ENCODE measurements around the gene BEND3. TPM values are rescaled to one million over a fixed set of nuclear protein-coding genes. Genes with fewer than 3 reads are reported as not detected.

BEND3 gene
- total RNA-seq, 1 donor from 2014 or later: 4.4 TPM

DNA sequence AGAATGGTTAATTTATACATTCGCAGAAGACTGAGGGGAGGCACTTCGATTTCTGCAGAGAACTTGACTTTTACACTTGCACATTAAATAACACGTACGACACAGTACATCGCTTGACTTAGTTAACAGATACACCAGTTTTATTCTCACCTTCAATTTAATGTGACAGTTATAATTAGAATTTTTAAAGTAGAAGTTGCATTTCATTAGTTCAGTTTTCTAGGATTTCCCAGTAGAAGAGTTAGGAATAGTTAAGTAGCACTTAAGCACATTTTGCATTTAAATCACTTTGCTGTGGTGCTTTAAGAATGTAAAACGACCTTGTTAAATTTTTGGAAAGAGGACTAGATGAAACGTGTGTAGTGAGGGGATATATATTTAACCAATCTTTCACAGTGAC is 1.6 kb upstream of the BEND3 start:
- Histone ChIP-seq H3K27me3 (ENCODE audit: insufficient read depth, low read length) (peaks cover 10% of the 10 kb centered on the region), H3K9me3 (ENCODE audit: insufficient read depth, low read depth, low read length) (no peaks in the 10 kb centered on the region), H3K4me3 (ENCODE audit: insufficient read depth, low read depth, low read length) (no peak overlapping the region), H3K36me3 (ENCODE audit: insufficient read depth, low read length) (no peaks in the 10 kb centered on the region), H3K79me2 (ENCODE audit: insufficient read depth, low read length) (no peaks in the 10 kb centered on the region), H4K20me1 (ENCODE audit: insufficient read depth, low read length) (peaks cover 11% of the 10 kb centered on the region), H3K4me2 (ENCODE audit: low read length) (peak overlapping the region; percentile 86), H3K4me1 (ENCODE audit: insufficient read depth, low read length) (peaks cover 10% of the 10 kb centered on the region), H2AFZ (ENCODE audit: low read depth, low read length) (no peak overlapping the region), H3K27ac (ENCODE audit: low read depth, low read length) (no peak overlapping the region), H3K9ac (ENCODE audit: low read length) (no peak overlapping the region)
- TF ChIP-seq, protein P1, sequence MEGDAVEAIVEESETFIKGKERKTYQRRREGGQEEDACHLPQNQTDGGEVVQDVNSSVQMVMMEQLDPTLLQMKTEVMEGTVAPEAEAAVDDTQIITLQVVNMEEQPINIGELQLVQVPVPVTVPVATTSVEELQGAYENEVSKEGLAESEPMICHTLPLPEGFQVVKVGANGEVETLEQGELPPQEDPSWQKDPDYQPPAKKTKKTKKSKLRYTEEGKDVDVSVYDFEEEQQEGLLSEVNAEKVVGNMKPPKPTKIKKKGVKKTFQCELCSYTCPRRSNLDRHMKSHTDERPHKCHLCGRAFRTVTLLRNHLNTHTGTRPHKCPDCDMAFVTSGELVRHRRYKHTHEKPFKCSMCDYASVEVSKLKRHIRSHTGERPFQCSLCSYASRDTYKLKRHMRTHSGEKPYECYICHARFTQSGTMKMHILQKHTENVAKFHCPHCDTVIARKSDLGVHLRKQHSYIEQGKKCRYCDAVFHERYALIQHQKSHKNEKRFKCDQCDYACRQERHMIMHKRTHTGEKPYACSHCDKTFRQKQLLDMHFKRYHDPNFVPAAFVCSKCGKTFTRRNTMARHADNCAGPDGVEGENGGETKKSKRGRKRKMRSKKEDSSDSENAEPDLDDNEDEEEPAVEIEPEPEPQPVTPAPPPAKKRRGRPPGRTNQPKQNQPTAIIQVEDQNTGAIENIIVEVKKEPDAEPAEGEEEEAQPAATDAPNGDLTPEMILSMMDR (IDR thresholded peaks at IDR 0.05; ENCODE audit: insufficient read depth, low read depth, low read length): no peak
- TF ChIP-seq EZH2 (IDR thresholded peaks at IDR 0.05; ENCODE audit: insufficient read depth, low read length): no peak
- no peaks in the 10 kb centered on the region for H3K9me3 Mint-ChIP-seq (ENCODE audit: unreplicated experiment)
- FAIRE-seq (no peak), DNase-seq (ENCODE audit: low read depth) (no peak)
- H3K4me3 Mint-ChIP-seq (ENCODE audit: unreplicated experiment): peak overlapping the region; percentile 84
- H3K27ac Mint-ChIP-seq (ENCODE audit: unreplicated experiment): no peak overlapping the region
- peaks cover 2% of the 10 kb centered on the region for H3K4me1 Mint-ChIP-seq (ENCODE audit: low read depth, unreplicated experiment)
- H3K27me3 Mint-ChIP-seq (ENCODE audit: low read depth, unreplicated experiment): peaks cover 3% of the 10 kb centered on the region
- no peaks in the 10 kb centered on the region for H3K36me3 Mint-ChIP-seq (ENCODE audit: low read depth, unreplicated experiment)

DNA sequence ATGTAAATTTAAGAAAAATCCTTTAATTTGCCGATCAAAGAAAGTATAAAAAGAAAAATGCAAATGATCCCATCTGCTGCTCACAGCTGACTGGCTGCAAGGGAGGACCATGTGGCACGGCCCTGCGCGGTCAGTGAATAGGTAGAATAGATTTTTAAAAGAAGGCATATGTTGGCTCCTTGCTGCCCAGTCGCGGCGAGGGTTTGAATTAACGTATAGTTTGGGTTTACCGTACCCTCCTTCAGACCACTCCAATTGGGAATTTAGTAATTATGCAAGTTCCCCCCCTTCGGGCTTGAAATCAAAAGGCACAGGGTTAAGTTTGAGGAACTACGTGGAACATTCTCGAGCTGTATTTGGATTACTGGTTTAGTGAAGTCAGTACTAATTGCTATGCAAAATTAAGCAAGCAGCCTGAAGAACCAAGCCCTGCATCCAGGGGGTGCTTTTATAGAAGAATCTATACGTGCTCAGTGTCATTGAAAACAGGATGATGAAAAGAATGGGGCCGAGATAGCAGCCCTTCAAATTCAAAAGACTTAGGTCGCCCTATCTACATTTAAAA is 1.1 kb upstream of the BEND3 start:
- Histone ChIP-seq H3K27me3 (ENCODE audit: insufficient read depth, low read length) (peaks cover 10% of the 10 kb centered on the region), H3K4me2 (ENCODE audit: low read length) (peak overlapping the region; percentile 86), H3K36me3 (ENCODE audit: insufficient read depth, low read length) (no peaks in the 10 kb centered on the region), H2AFZ (ENCODE audit: low read depth, low read length) (peak overlapping the region; percentile 77), H3K79me2 (ENCODE audit: insufficient read depth, low read length) (no peaks in the 10 kb centered on the region), H3K4me3 (ENCODE audit: insufficient read depth, low read depth, low read length) (peak overlapping the region; percentile 76), H4K20me1 (ENCODE audit: insufficient read depth, low read length) (peaks cover 11% of the 10 kb centered on the region), H3K9ac (ENCODE audit: low read length) (peak overlapping the region; percentile 70), H3K4me1 (ENCODE audit: insufficient read depth, low read length) (peaks cover 10% of the 10 kb centered on the region), H3K27ac (ENCODE audit: low read depth, low read length) (no peak overlapping the region), H3K9me3 (ENCODE audit: insufficient read depth, low read depth, low read length) (no peaks in the 10 kb centered on the region)
- Mint-ChIP-seq H3K9me3 (ENCODE audit: unreplicated experiment) (no peaks in the 10 kb centered on the region), H3K4me1 (ENCODE audit: low read depth, unreplicated experiment) (peaks cover 2% of the 10 kb centered on the region), H3K4me3 (ENCODE audit: unreplicated experiment) (peak overlapping the region; percentile 84), H3K27me3 (ENCODE audit: low read depth, unreplicated experiment) (peaks cover 3% of the 10 kb centered on the region), H3K27ac (ENCODE audit: unreplicated experiment) (no peak overlapping the region), H3K36me3 (ENCODE audit: low read depth, unreplicated experiment) (no peaks in the 10 kb centered on the region)
- no peak for TF ChIP-seq EZH2 (IDR thresholded peaks at IDR 0.05; ENCODE audit: insufficient read depth, low read length)
- TF ChIP-seq, protein P1 (IDR thresholded peaks at IDR 0.05; ENCODE audit: insufficient read depth, low read depth, low read length): no peak
- FAIRE-seq (no peak), DNase-seq (ENCODE audit: low read depth) (no peak)

DNA sequence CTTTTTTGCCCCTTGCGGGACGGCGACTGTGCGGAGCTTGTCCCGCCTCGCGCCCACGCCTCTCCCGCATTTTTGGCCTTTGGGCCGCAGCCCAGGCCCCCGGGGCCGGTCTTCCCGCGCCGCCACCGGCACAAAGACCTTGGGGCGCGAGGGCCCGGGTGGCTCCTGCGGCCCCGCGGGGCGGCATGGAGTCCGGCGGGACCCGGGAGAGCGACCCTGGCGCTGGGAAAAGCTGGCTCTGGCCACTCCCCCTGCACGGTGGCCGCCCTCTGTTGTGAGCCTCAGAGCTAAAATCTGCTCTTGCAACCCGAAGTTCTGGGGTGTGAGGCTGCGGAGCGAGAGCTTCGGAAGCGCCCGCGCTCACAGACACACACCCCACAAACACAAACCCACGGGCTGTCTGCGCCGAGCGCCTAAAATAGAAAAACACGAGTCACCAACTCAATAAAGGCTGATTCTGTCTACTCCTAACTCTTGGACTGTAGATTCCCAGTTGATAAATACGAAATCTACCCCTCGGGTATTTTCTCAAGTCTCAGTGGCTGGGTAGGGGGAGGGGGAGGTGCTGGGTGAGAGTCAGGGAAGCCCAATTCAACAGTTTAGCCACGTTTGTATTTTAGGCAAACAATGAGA is 496 bp upstream of the BEND3 start:
- Histone ChIP-seq H4K20me1 (ENCODE audit: insufficient read depth, low read length) (peaks cover 11% of the 10 kb centered on the region), H3K27me3 (ENCODE audit: insufficient read depth, low read length) (peaks cover 10% of the 10 kb centered on the region), H3K27ac (ENCODE audit: low read depth, low read length) (no peak overlapping the region), H3K4me2 (ENCODE audit: low read length) (peak overlapping the region; percentile 86), H3K9ac (ENCODE audit: low read length) (peak overlapping the region; percentile 70), H2AFZ (ENCODE audit: low read depth, low read length) (peak overlapping the region; percentile 77), H3K4me3 (ENCODE audit: insufficient read depth, low read depth, low read length) (peak overlapping the region; percentile 76), H3K79me2 (ENCODE audit: insufficient read depth, low read length) (no peaks in the 10 kb centered on the region), H3K4me1 (ENCODE audit: insufficient read depth, low read length) (peaks cover 10% of the 10 kb centered on the region), H3K9me3 (ENCODE audit: insufficient read depth, low read depth, low read length) (no peaks in the 10 kb centered on the region), H3K36me3 (ENCODE audit: insufficient read depth, low read length) (no peaks in the 10 kb centered on the region)
- Mint-ChIP-seq H3K36me3 (ENCODE audit: low read depth, unreplicated experiment) (no peaks in the 10 kb centered on the region), H3K9me3 (ENCODE audit: unreplicated experiment) (no peaks in the 10 kb centered on the region), H3K4me1 (ENCODE audit: low read depth, unreplicated experiment) (peaks cover 2% of the 10 kb centered on the region), H3K27ac (ENCODE audit: unreplicated experiment) (no peak overlapping the region), H3K27me3 (ENCODE audit: low read depth, unreplicated experiment) (peaks cover 3% of the 10 kb centered on the region), H3K4me3 (ENCODE audit: unreplicated experiment) (peak overlapping the region; percentile 84)
- DNase-seq (ENCODE audit: low read depth): no peak
- TF ChIP-seq, protein P1 (IDR thresholded peaks at IDR 0.05; ENCODE audit: insufficient read depth, low read depth, low read length): no peak
- no peak for TF ChIP-seq EZH2 (IDR thresholded peaks at IDR 0.05; ENCODE audit: insufficient read depth, low read length)
- FAIRE-seq: no peak
